GM21737 (cell line): ENCODE results near the gene MC1R.
"Not testable (repeated sequence)": the region's sequence is repeated elsewhere in the genome, so short reads cannot be mapped to it uniquely, and the experiment has no call there.

ENCODE experiments used
- ATAC-seq: cut with Tn5 transposase; IDR thresholded peaks from one replicate; pipeline ENCODE4 v1.9.1; 2021; ENCODE audit warnings: mild to moderate bottlenecking, moderate library complexity; ENCODE audit not compliant: unreplicated experiment

The MC1R gene

DNA sequence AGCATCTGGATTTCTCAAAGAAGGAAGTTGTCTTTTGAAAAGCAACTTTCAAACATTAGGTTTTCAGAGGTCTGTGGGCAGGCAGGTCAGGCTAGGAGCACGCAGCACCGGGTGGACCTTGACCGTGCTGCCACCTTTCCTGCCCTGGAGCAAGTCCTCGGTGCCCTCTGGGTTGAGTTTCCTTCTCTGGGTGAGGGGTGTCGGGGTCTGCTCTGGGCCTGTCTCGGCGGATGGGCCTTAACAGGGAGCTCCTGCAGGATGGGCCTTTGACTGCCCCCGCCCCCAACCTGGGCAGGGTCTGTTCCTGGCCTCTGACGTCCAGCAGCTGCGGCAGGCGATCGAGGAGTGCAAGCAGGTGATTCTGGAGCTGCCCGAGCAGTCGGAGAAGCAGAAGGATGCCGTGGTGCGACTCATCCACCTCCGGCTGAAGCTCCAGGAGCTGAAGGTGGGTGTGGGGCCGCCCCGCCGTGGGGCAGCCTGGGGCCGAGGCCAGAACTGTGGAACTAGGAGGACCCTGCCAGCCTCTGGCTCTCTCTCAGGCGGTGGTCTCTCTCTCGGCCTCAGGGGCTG, 38.6 kb downstream of the MC1R start:
- ATAC-seq = no peak

GRCh38 chr16:89958068-89958467, 39.4 kb downstream of the MC1R start:
- no peak for ATAC-seq

DNA sequence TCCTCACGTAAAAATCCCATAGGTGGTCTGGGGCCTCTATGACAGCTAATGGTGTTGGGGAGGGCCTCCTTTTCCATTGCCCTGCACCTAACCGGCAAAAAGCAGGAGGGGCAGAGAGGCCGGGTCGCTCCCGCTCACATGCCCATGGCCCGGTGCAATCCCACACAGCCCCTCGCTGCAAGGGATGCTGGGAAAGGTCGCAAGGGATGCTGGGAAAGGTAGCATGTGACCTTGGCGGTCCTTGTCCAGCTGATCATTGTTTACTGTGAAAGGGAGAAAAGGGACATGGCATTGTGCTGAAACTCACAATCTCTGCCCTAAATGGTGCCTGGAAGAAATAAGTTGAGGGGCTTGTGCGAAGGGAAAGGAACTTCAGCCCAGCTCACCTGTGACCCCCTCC, 39.9 kb downstream of the MC1R start:
- no peak for ATAC-seq

DNA sequence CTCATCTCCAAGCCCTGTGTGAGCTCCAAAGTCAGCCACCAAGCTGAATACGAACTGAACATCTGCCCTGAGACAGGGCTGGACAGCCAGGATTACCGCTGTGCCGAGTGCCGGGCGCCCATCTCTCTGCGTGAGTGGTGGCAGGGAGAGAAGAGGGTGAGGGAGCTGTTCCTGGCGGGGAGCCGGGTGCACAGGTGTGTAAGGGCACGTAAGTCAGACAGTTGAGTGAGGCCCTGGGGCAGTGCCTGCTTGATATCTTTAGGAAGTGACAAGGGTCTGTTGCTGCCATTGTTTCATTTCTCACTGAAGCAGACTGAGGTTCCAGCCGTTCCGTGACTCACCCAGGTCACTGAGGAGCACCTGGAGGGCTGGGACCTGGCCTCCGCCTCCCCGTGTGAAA, 42.3 kb downstream of the MC1R start:
- ATAC-seq = no peak

GRCh38 chr16:89961920-89962319, 43.3 kb downstream of the MC1R start:
- ATAC-seq = no peak

- ATAC-seq = no peak
Observed at GRCh38 chr16:89962754-89963498, 44.3 kb downstream of the MC1R start.

- no peak for ATAC-seq
Observed at GRCh38 chr16:89964201-89964600, 45.5 kb downstream of the MC1R start.

- ATAC-seq = no peak
Observed at GRCh38 chr16:89965447-89966225, 47.0 kb downstream of the MC1R start.

- no peak for ATAC-seq
Observed at GRCh38 chr16:89966756-89967155, 48.1 kb downstream of the MC1R start.

GRCh38 chr16:89967436-89967835, 48.8 kb downstream of the MC1R start:
- not testable (repeated sequence) for ATAC-seq

GRCh38 chr16:89968074-89968473, 49.4 kb downstream of the MC1R start:
- not testable (repeated sequence) for ATAC-seq

DNA sequence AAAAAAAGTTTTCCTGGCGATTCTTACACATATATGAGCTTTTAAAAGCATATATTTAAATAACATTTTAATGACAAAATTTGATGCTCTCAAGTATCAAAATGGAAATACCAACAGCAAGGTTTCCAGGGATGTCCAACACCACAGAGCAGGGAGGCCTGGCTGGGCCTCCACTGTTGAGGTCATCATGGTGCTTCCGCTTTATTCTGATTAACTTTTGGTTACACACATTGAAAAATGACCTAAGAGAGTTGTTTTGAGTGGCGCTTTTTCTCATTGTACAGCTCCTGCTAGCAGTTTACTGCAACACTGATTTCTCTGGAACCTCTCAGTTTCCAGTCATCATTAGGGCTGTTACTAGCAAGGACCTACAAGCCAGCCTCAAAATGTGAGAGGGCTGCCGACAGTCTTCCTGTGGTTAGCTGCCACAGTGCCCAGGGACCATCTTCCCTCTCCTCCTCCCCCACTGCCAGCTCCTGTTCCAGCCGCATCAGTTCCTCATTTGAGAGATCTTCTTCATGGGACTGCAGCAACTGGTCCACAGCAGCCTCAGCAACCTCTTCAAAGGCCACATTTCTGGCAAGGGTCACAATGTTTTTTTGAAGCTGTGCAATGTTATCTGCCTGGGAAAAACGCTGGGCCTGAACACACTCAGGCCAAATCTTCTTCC, 51.2 kb downstream of the MC1R start:
- no peak for ATAC-seq
